ENCODE data around the gene NTM.

Gene NTM

DNA sequence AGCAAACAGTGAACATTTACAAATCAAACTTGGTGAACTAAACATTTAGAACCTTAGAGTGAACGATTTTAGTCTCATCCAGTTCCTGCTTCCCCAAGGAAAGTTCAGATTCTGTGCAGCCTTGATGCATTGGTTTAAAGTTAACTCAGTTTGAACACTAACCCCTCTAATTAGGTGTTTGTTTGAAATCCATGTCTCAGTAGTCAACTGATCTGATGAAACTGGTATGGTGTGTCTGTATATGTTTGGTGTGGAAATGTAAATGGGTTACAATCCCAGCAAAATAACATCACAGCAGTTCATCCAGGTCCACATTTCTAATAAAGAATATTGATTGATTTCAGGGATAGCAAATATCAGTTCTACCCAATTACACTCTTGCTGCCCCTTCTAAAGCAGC lies 532.0 kb downstream of the NTM start:
- Histone ChIP-seq H3K27me3 (ENCODE audit: control insufficient read depth, low read length) (no peaks in the 10 kb centered on the region), H3K36me3 (ENCODE audit: control insufficient read depth, low read length) (no peaks in the 10 kb centered on the region), H3K79me2 (ENCODE audit: control insufficient read depth, low read length) (no peaks in the 10 kb centered on the region), H3K4me2 (ENCODE audit: low read length) (no peak overlapping the region), H3K4me3 (ENCODE audit: low read length) (no peak overlapping the region), H3K9me2 (replicated peaks; ENCODE audit: control insufficient read depth, low read length) (no peaks in the 10 kb centered on the region), H3K4me1 (ENCODE audit: control insufficient read depth, low read length) (no peaks in the 10 kb centered on the region), H4K20me1 (ENCODE audit: control insufficient read depth, insufficient read depth, low read depth, low read length) (no peaks in the 10 kb centered on the region), H3K9me3 (ENCODE audit: control insufficient read depth, insufficient read depth, low read length) (no peaks in the 10 kb centered on the region), H3K27ac (ENCODE audit: low read depth, low read length) (no peak overlapping the region), H3F3A (ENCODE audit: control insufficient read depth, insufficient read depth) (no peaks in the 10 kb centered on the region)
- TF ChIP-seq EZH2phosphoT487 (IDR thresholded peaks at IDR 0.05; ENCODE audit: borderline replicate concordance, low read length): no peak
- TF ChIP-seq, protein P1, sequence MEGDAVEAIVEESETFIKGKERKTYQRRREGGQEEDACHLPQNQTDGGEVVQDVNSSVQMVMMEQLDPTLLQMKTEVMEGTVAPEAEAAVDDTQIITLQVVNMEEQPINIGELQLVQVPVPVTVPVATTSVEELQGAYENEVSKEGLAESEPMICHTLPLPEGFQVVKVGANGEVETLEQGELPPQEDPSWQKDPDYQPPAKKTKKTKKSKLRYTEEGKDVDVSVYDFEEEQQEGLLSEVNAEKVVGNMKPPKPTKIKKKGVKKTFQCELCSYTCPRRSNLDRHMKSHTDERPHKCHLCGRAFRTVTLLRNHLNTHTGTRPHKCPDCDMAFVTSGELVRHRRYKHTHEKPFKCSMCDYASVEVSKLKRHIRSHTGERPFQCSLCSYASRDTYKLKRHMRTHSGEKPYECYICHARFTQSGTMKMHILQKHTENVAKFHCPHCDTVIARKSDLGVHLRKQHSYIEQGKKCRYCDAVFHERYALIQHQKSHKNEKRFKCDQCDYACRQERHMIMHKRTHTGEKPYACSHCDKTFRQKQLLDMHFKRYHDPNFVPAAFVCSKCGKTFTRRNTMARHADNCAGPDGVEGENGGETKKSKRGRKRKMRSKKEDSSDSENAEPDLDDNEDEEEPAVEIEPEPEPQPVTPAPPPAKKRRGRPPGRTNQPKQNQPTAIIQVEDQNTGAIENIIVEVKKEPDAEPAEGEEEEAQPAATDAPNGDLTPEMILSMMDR (IDR thresholded peaks at IDR 0.05; ENCODE audit: low read depth, low read length, poor library complexity, severe bottlenecking): no peak

DNA sequence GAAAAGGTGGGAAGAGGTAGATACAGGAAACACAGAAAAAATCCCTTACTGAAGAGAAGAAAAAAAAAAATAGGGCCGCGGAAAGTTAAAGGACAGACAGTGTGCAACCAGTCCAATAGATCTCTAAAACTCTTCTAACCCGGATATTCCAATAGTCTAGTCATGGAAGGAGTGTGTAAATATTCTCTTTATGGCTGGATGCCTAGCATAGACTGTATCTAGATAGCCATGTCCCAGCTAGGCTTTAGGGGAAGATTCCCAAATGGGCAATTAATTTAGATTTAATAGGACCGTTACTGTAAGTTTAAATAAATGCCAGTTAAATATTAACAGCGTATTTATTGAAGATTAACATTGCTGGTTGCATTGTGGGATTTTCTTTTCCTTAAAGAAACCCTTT lies 532.7 kb downstream of the NTM start:
- no peaks in the 10 kb centered on the region for H3F3A ChIP-seq (ENCODE audit: control insufficient read depth, insufficient read depth)
- no peak overlapping the region for H3K4me2 ChIP-seq (ENCODE audit: low read length)
- no peaks in the 10 kb centered on the region for H4K20me1 ChIP-seq (ENCODE audit: control insufficient read depth, insufficient read depth, low read depth, low read length)
- H3K4me1 ChIP-seq (ENCODE audit: control insufficient read depth, low read length): no peaks in the 10 kb centered on the region
- no peaks in the 10 kb centered on the region for H3K36me3 ChIP-seq (ENCODE audit: control insufficient read depth, low read length)
- H3K27ac ChIP-seq (ENCODE audit: low read depth, low read length): no peak overlapping the region
- H3K79me2 ChIP-seq (ENCODE audit: control insufficient read depth, low read length): no peaks in the 10 kb centered on the region
- no peak overlapping the region for H3K4me3 ChIP-seq (ENCODE audit: low read length)
- no peaks in the 10 kb centered on the region for H3K9me2 ChIP-seq (replicated peaks; ENCODE audit: control insufficient read depth, low read length)
- TF ChIP-seq EZH2phosphoT487 (IDR thresholded peaks at IDR 0.05; ENCODE audit: borderline replicate concordance, low read length): no peak
- TF ChIP-seq, protein P1 (IDR thresholded peaks at IDR 0.05; ENCODE audit: low read depth, low read length, poor library complexity, severe bottlenecking): no peak
- no peaks in the 10 kb centered on the region for H3K27me3 ChIP-seq (ENCODE audit: control insufficient read depth, low read length)
- no peaks in the 10 kb centered on the region for H3K9me3 ChIP-seq (ENCODE audit: control insufficient read depth, insufficient read depth, low read length)

DNA sequence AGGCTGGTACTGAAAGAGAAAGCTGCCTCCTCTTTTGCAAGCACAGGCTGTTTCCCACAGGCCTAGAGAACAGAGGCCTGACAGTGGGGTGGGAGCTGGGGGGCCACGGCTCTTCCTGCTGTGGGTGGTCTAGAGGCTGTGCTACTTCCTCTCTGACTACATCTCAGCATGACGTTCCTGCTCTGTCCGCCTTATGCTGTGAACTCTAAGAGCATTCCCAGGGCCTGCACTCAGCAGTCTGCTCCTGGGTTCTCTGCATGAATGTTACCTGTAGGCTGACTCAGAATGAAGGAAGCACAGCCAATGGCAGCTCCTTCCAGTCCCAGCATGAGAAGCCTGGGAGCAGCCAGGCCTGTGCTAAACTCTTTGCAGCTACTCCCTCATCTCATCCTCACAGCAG lies 534.3 kb downstream of the NTM start:
- Histone ChIP-seq H4K20me1 (ENCODE audit: control insufficient read depth, insufficient read depth, low read depth, low read length) (no peaks in the 10 kb centered on the region), H3K36me3 (ENCODE audit: control insufficient read depth, low read length) (no peaks in the 10 kb centered on the region), H3K4me3 (ENCODE audit: low read length) (no peak overlapping the region), H3K27ac (ENCODE audit: low read depth, low read length) (no peak overlapping the region), H3K4me2 (ENCODE audit: low read length) (no peak overlapping the region), H3K9me3 (ENCODE audit: control insufficient read depth, insufficient read depth, low read length) (no peaks in the 10 kb centered on the region), H3K27me3 (ENCODE audit: control insufficient read depth, low read length) (no peaks in the 10 kb centered on the region), H3K9me2 (replicated peaks; ENCODE audit: control insufficient read depth, low read length) (no peaks in the 10 kb centered on the region), H3K4me1 (ENCODE audit: control insufficient read depth, low read length) (no peaks in the 10 kb centered on the region), H3K79me2 (ENCODE audit: control insufficient read depth, low read length) (no peaks in the 10 kb centered on the region), H3F3A (ENCODE audit: control insufficient read depth, insufficient read depth) (no peaks in the 10 kb centered on the region)
- TF ChIP-seq, protein P1 (IDR thresholded peaks at IDR 0.05; ENCODE audit: low read depth, low read length, poor library complexity, severe bottlenecking): no peak
- TF ChIP-seq EZH2phosphoT487 (IDR thresholded peaks at IDR 0.05; ENCODE audit: borderline replicate concordance, low read length): no peak

DNA sequence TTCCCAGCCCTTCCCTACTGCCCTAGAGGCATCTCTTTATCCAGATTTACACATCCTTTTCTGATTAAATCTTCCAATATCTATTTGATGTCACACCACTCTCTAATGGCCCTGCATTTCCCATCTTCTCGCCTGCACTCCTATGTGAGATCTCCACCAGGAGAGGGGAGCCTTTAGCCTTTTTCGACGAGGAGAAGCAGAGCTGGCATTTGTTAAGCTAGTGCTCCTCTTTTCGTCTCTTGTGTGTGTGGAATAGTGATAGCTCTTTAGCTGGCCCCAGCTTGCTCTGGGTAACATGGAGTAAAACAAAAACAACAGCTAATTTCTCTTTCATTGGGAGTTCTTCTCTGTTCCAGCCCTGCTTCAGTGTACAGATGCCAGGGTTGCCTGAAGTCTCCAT lies 536.5 kb downstream of the NTM start:
- H3F3A ChIP-seq (ENCODE audit: control insufficient read depth, insufficient read depth): no peaks in the 10 kb centered on the region
- no peaks in the 10 kb centered on the region for H4K20me1 ChIP-seq (ENCODE audit: control insufficient read depth, insufficient read depth, low read depth, low read length)
- no peaks in the 10 kb centered on the region for H3K36me3 ChIP-seq (ENCODE audit: control insufficient read depth, low read length)
- H3K4me3 ChIP-seq (ENCODE audit: low read length): no peak overlapping the region
- H3K9me2 ChIP-seq (replicated peaks; ENCODE audit: control insufficient read depth, low read length): no peaks in the 10 kb centered on the region
- no peaks in the 10 kb centered on the region for H3K4me1 ChIP-seq (ENCODE audit: control insufficient read depth, low read length)
- H3K27me3 ChIP-seq (ENCODE audit: control insufficient read depth, low read length): no peaks in the 10 kb centered on the region
- no peak overlapping the region for H3K27ac ChIP-seq (ENCODE audit: low read depth, low read length)
- no peak for TF ChIP-seq EZH2phosphoT487 (IDR thresholded peaks at IDR 0.05; ENCODE audit: borderline replicate concordance, low read length)
- TF ChIP-seq, protein P1 (IDR thresholded peaks at IDR 0.05; ENCODE audit: low read depth, low read length, poor library complexity, severe bottlenecking): no peak
- H3K79me2 ChIP-seq (ENCODE audit: control insufficient read depth, low read length): no peaks in the 10 kb centered on the region
- H3K4me2 ChIP-seq (ENCODE audit: low read length): no peak overlapping the region
- H3K9me3 ChIP-seq (ENCODE audit: control insufficient read depth, insufficient read depth, low read length): no peaks in the 10 kb centered on the region
